ENCODE measurements around the gene GON7.
"Not testable (repeated sequence)": the region's sequence is repeated elsewhere in the genome, so short reads cannot be mapped to it uniquely, and the experiment has no call there.

Gene GON7

GRCh38 chr14:93160353-93160801 lies 46.5 kb downstream of the GON7 start:
- Histone ChIP-seq H3K4me3 (ENCODE audit: low read depth in 1 of 2, low read length in 2 of 2) (no peak overlapping the region), H3K27me3 (ENCODE audit: control insufficient read depth in 1 of 2, insufficient read depth in 2 of 2, low read length in 2 of 2) (no peaks in the 10 kb centered on the region), H3K9me3 (ENCODE audit: control insufficient read depth in 1 of 2, low read length in 2 of 2) (no peaks in the 10 kb centered on the region), H3K9ac (ENCODE audit: low read depth in 1 of 2, low read length in 2 of 2) (no peak overlapping the region), H3K4me1 (ENCODE audit: control insufficient read depth in 1 of 2, insufficient read depth in 2 of 2, low read length in 2 of 2) (no peaks in the 10 kb centered on the region), H3K27ac (ENCODE audit: low read depth, low read length) (no peak overlapping the region), H3K36me3 (ENCODE audit: control insufficient read depth in 1 of 2, insufficient read depth in 2 of 2, low read length in 2 of 2) (no peaks in the 10 kb centered on the region)

GRCh38 chr14:93159625-93160352 lies 47.1 kb downstream of the GON7 start:
- not testable (repeated sequence) for H3K4me1 ChIP-seq (ENCODE audit: control insufficient read depth in 1 of 2, insufficient read depth in 2 of 2, low read length in 2 of 2)

DNA sequence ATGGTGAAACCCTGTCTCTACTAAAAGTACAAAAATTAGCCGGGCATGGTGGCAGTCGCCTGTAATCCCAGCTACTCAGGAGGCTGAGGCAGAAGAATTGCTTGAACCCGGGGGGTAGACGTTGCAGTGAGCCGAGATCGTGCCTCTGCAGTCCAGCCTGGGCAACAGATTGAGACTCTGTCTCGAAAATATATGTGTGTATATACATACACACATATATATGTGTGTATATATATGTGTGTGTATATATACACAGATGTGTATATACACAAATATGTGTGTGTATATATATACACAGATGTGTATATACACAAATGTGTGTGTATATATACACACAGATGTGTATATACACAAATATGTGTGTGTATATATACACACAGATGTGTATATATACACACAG lies 48.5 kb downstream of the GON7 start:
- not testable (repeated sequence) for H3K4me1 ChIP-seq (ENCODE audit: control insufficient read depth in 1 of 2, insufficient read depth in 2 of 2, low read length in 2 of 2); H3K36me3 ChIP-seq (ENCODE audit: control insufficient read depth in 1 of 2, insufficient read depth in 2 of 2, low read length in 2 of 2); H3K9ac ChIP-seq (ENCODE audit: low read depth in 1 of 2, low read length in 2 of 2); H3K4me3 ChIP-seq (ENCODE audit: low read depth in 1 of 2, low read length in 2 of 2); H3K27me3 ChIP-seq (ENCODE audit: control insufficient read depth in 1 of 2, insufficient read depth in 2 of 2, low read length in 2 of 2); H3K9me3 ChIP-seq (ENCODE audit: control insufficient read depth in 1 of 2, low read length in 2 of 2); H3K27ac ChIP-seq (ENCODE audit: low read depth, low read length)

More at GRCh38 chr14:93159625-93160352, 47.1 kb downstream of the GON7 start:
- H3K9ac ChIP-seq (ENCODE audit: low read depth in 1 of 2, low read length in 2 of 2); H3K4me3 ChIP-seq (ENCODE audit: low read depth in 1 of 2, low read length in 2 of 2); H3K27me3 ChIP-seq (ENCODE audit: control insufficient read depth in 1 of 2, insufficient read depth in 2 of 2, low read length in 2 of 2); H3K9me3 ChIP-seq (ENCODE audit: control insufficient read depth in 1 of 2, low read length in 2 of 2); H3K27ac ChIP-seq (ENCODE audit: low read depth, low read length); H3K36me3 ChIP-seq (ENCODE audit: control insufficient read depth in 1 of 2, insufficient read depth in 2 of 2, low read length in 2 of 2): not testable (repeated sequence)

- no peaks in the 10 kb centered on the region for H3K9me3 ChIP-seq (ENCODE audit: control insufficient read depth in 1 of 2, low read length in 2 of 2)
- no peaks in the 10 kb centered on the region for H3K27me3 ChIP-seq (ENCODE audit: control insufficient read depth in 1 of 2, insufficient read depth in 2 of 2, low read length in 2 of 2)
- H3K4me1 ChIP-seq (ENCODE audit: control insufficient read depth in 1 of 2, insufficient read depth in 2 of 2, low read length in 2 of 2): no peaks in the 10 kb centered on the region
- no peak overlapping the region for H3K4me3 ChIP-seq (ENCODE audit: low read depth in 1 of 2, low read length in 2 of 2)
- H3K36me3 ChIP-seq (ENCODE audit: control insufficient read depth in 1 of 2, insufficient read depth in 2 of 2, low read length in 2 of 2): no peaks in the 10 kb centered on the region
- no peak overlapping the region for H3K9ac ChIP-seq (ENCODE audit: low read depth in 1 of 2, low read length in 2 of 2)
- no peak overlapping the region for H3K27ac ChIP-seq (ENCODE audit: low read depth, low read length)
These were observed 50.0 kb downstream of the GON7 start for GRCh38 chr14:93156693-93157369.

DNA sequence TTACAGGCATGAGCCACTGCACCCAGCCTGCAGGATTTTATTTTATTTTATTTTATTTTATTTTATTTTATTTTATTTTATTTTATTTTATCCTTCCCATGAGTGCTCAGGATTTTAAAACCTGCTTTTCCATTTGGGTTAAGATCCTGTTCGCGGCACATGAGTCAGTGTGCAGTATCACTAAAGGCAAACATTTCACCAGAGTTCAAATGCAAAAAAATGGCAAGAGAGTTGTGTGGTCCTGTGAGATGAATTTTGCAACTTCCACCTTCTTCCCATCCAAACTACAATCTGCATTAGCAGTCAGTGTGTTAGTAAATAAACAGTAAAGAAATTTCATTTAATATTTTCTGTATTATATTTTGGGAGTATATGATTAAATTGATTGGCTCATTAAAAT lies 51.2 kb downstream of the GON7 start:
- peaks cover 6 to 7% of the 10 kb centered on the region in 2 donors for H3K4me1 ChIP-seq (ENCODE audit: control insufficient read depth in 1 of 2, insufficient read depth in 2 of 2, low read length in 2 of 2)
- no peak overlapping the region for H3K27ac ChIP-seq (ENCODE audit: low read depth, low read length)
- no peaks in the 10 kb centered on the region for H3K9me3 ChIP-seq (ENCODE audit: control insufficient read depth in 1 of 2, low read length in 2 of 2)
- no peak overlapping the region for H3K9ac ChIP-seq (ENCODE audit: low read depth in 1 of 2, low read length in 2 of 2)
- no peaks in the 10 kb centered on the region for H3K27me3 ChIP-seq (ENCODE audit: control insufficient read depth in 1 of 2, insufficient read depth in 2 of 2, low read length in 2 of 2)
- H3K4me3 ChIP-seq (ENCODE audit: low read depth in 1 of 2, low read length in 2 of 2): no peak overlapping the region
- no peaks in the 10 kb centered on the region for H3K36me3 ChIP-seq (ENCODE audit: control insufficient read depth in 1 of 2, insufficient read depth in 2 of 2, low read length in 2 of 2)

GRCh38 chr14:93153121-93153520 lies 53.7 kb downstream of the GON7 start:
- Histone ChIP-seq H3K9me3 (ENCODE audit: control insufficient read depth in 1 of 2, low read length in 2 of 2) (no peaks in the 10 kb centered on the region), H3K27ac (ENCODE audit: low read depth, low read length) (no peak overlapping the region), H3K27me3 (ENCODE audit: control insufficient read depth in 1 of 2, insufficient read depth in 2 of 2, low read length in 2 of 2) (no peaks in the 10 kb centered on the region), H3K4me3 (ENCODE audit: low read depth in 1 of 2, low read length in 2 of 2) (no peak overlapping the region), H3K36me3 (ENCODE audit: control insufficient read depth in 1 of 2, insufficient read depth in 2 of 2, low read length in 2 of 2) (no peaks in the 10 kb centered on the region), H3K9ac (ENCODE audit: low read depth in 1 of 2, low read length in 2 of 2) (no peak overlapping the region), H3K4me1 (ENCODE audit: control insufficient read depth in 1 of 2, insufficient read depth in 2 of 2, low read length in 2 of 2) (peaks cover 14 to 15% of the 10 kb centered on the region in 2 donors)
